Effector CD4-positive, alpha-beta T cell (primary cell): ENCODE results near the gene CYP4F22.
"Not testable (repeated sequence)": the region's sequence is repeated elsewhere in the genome, so short reads cannot be mapped to it uniquely, and the experiment has no call there.

Source experiments
- DNase-seq: peaks from one replicate; pipeline ENCODE4 v3.0.0-alpha.2; 2020

The CYP4F22 gene

DNA sequence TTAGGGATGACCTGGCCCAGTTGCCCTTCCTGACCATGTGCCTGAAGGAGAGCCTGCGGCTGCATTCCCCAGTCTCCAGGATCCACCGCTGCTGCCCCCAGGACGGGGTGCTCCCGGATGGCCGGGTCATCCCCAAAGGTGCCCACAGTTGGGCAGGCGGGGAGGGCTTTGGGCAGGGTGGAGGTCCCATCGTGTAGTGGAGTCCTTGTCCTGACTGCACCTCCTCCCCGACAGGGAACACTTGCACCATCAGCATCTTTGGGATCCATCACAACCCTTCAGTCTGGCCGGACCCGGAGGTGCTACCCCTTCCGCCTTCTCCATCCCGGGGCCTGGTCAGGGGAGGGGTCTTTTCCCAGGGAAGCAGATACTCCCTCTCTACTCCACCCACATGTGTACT is 75.0 kb downstream of the CYP4F22 start:
- no peak for DNase-seq

DNA sequence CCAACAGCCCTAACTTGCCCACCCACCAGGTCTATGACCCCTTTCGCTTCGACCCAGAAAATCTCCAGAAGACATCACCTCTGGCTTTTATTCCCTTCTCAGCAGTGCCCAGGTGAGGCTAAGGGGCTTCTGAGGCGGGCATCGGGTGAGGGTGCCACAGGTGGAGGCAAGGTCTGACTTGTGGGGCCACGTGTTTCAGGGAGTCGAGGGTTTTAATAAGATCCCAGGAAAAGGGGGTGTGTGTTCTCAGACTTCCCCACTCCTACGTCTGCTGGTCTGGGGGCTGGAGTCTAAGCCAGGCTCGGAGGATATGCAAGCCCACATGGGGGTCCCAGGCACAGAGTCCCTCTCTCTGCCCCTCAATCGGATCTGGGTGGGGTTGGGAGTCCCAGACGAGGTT is 75.8 kb downstream of the CYP4F22 start:
- DNase-seq: no peak

DNA sequence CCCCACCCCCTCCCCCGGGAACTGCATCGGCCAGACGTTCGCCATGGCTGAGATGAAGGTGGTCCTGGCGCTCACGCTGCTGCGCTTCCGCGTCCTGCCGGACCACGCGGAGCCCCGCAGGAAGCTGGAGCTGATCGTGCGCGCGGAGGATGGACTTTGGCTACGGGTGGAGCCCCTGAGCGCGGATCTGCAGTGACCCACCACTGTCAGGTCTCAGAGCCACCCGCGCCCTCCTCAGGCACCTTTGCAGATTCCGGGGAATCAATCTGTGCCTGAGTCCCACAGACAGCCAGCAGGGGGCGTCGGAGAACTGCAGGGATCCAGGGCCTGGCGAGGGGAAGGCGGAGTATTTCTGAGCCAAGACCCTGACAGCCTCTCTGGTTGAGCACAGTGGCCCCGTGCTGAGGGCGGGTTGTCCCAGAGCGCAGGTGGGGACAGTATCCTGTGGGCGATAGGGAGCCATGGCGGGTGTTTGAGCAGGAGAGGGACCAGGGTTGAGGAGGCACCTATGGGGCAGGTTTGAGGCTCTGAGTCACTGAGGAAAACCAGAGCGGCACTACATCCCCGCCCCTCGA is 76.3 kb downstream of the CYP4F22 start:
- DNase-seq: peak; percentile 79

DNA sequence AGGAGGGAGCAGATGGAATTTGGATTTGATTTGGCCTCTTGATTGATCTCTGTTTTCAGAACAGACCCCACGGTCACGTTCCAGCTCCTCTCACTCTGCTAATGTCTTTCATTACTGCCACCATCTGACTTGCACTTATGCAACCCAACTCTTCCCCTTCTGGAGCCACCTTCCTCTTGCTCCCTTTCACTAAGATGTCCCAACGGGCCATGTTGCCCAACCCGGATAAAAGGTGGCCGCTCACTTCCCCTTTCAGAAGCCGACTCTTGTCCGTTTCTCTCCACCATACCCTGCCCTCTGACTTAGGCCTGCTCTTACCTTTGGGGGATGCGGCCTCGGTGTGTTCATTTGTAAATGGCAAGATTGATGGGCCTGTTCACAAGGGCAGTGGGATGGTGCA is 79.3 kb downstream of the CYP4F22 start:
- DNase-seq: no peak

DNA sequence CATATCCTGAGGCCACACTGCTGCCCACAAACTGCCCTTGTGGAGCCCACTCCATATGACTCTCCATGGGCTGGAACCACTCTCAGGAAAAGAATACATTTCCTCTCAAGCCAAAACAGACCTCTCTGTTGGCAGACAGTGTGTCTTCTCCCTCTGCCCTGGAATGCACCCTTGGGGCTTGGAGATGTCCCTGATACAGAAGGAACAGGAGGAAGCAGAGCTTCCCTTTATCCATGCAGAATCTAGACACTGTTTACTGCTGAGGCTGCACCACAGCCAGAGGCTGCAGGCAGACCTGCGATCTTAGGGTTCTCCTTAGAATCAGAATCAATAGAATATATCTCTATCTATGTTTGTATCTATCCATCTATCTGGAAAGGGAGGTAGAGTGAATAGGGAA is 79.9 kb downstream of the CYP4F22 start:
- DNase-seq: no peak

DNA sequence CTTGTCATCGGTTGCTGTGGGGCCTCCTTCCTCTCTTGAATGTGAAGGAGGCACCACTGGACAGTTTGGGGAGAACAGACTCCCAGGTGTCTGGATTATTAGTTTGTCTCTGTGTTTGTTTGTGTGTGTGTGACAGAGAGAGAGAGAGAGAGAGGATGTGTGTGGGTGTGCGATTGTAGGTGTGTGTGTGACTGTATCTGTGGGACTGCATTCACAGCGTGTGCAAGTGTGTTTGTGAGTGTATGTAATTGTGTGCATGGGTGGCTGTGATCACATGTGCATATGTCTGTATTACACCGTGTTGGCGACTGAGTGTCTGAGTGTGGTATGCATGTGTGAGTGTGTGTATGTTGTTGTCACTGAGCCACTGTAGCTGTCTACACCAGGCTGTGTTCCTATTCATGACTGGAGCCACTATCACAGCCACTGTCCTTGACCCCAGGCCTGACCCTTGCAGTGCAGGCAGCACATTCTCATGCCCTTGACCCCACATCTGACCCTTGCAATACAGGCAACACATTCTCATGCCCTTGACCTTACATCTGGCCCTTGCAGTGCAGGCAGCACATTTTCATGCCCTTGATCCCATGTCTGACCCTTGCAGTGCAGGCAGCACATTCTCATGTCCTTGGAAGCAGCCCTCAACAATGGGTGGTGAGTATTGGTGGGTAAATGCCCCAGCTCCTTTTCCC is 81.6 kb downstream of the CYP4F22 start:
- no peak for DNase-seq

DNA sequence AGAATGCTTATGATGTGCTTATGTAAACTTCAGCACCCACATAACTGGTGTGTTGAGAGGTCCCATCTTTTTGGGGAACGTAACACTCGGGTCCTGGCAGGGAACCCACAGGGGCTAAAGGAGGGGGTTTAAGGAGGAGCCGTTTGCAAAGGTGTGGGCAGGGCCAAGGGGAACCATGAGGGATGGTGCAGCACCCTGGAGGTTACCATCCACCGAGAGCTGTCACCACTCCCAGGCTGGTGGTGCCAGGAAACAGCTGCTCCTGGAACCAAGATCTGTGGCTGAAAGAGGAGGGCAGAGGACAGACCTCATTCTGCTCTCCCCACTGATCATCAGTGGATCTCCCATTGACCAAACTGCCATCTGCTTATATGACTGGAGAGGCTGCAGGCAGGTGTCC is 83.5 kb downstream of the CYP4F22 start:
- DNase-seq: no peak

DNA sequence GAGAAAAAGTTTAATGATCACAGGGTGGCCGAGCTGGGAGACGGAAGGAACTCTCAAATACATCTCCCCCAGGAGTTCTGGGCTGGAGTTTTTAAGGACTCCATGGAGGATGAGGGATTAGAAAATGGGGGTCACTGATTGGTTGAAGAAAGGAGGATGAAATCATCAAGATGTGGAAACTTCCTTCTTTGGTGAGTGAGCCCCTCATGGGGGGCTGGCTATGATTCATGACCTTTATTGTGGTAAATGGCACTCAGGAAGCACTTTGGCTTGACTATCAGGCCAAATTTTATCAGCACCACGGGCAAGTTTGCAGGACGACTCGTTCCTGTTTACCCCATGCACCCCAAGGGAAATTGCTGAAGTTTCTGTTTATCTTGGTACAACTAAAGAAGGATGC is 84.2 kb downstream of the CYP4F22 start:
- DNase-seq: not testable (repeated sequence)

DNA sequence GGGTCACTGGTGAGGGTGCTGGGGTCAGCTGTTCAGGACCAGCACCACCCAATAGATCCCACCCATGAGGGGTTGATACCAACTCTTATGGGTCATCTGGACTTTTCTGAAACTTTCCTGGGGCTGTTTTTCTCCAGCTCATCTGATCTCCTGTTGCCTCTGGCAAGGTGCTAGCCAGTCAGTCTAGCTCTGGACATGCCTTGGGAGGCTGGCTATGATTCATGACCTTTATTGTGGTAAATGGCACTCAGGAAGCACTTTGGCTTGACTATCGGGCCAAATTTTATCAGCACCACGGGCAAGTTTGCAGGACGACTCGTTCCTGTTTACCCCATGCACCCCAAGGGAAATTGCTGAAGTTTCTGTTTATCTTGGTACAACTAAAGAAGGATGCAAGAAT is 85.4 kb downstream of the CYP4F22 start:
- not testable (repeated sequence) for DNase-seq

DNA sequence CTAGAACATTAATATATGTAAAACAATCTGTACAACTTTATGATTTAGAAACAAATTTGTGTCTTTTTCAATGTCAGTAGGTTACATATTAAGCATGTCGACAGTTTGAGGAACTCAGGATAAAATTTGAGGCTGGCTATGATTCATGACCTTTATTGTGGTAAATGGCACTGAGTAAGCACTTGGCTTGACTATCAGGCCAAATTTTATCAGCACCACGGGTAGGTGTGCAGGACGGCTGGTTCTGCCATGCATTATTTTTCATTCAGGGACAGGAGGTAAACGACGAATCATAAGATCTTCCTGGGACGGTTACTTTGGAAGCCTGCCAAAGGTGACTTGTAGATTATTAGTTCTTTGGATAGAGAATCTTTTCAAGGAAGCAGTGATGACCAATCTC is 86.7 kb downstream of the CYP4F22 start:
- no peak for DNase-seq
